ENCODE measurements around the gene COPS7A. TPM values are rescaled to one million over a fixed set of nuclear protein-coding genes. Genes with fewer than 3 reads are reported as not detected.

The COPS7A gene
- polyA plus RNA-seq, 3 donors: 70.1 to 77.1 (median 72.3) TPM

DNA sequence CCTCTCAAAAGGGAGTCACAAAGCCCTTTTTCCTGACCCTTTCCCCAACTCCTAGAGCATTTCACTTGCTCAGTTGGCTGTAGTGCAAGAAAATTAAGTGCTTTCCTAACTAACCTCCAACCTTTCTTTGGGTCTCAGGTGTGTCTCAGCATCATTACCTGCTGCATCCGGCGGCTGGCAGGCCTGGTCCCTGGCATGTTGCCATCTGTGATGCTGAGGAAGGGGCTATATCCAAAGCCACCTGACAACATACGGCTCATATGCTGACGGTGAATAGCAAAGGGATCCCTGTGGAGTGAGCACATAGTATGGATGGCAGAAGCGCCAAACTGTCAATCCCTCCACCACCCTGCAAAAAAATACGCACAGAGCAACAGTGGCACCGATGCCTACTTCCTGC lies 27.9 kb downstream of the COPS7A start:
- Histone ChIP-seq H3K27me3 (ENCODE audit: control insufficient read depth in 2 of 2, insufficient read depth in 2 of 2, low read length in 2 of 2) (no peaks in the 10 kb centered on the region), H3K9me3 (replicated peaks in 1 of 2; ENCODE audit: control insufficient read depth in 1 of 2, insufficient read depth in 1 of 2, low read length in 2 of 2) (no peaks in the 10 kb centered on the region), H4K20me1 (ENCODE audit: insufficient read depth, low read length) (no peaks in the 10 kb centered on the region), H3K27ac (ENCODE audit: low read depth in 1 of 2, low read length in 2 of 2) (peak overlapping the region in 1 of 2 donors; percentile 97), H3K79me2 (ENCODE audit: insufficient read depth, low read length) (peaks cover 18% of the 10 kb centered on the region), H3K4me3 (replicated peaks in 1 of 3; ENCODE audit: low read depth in 2 of 3, low read length in 3 of 3) (peak overlapping the region in 1 of 3 experiments; percentile 97), H3K4me1 (ENCODE audit: control insufficient read depth in 1 of 2, insufficient read depth in 2 of 2, low read length in 2 of 2) (peaks cover 25% of the 10 kb centered on the region in 2 donors), H2AFZ (ENCODE audit: insufficient read depth, low read depth, low read length, poor library complexity, severe bottlenecking) (no peak overlapping the region), H3K9ac (ENCODE audit: insufficient read depth, low read length, poor library complexity, severe bottlenecking) (peak overlapping the region; percentile 97), H3K36me3 (replicated peaks in 1 of 2; ENCODE audit: control insufficient read depth in 1 of 2, insufficient read depth in 2 of 2, low read length in 2 of 2) (peaks cover 43 to 53% of the 10 kb centered on the region in 2 donors), H3K4me2 (replicated peaks; ENCODE audit: extremely low read depth, low read length, poor library complexity, severe bottlenecking) (peak overlapping the region; percentile 99)
- H3K27me3 Mint-ChIP-seq (ENCODE audit: low read depth in 3 of 3): peaks cover 0 to 2% (median 0%) of the 10 kb centered on the region in 3 donors
- H3K4me3 Mint-ChIP-seq: peak overlapping the region; percentile 91 to 95
- WGBS (ENCODE audit: insufficient coverage): no CpG with 5 or more reads among the region's 7 CpGs
- no peak for TF ChIP-seq CTCF (IDR thresholded peaks at IDR 0.05)
- H3K27ac Mint-ChIP-seq: peak overlapping the region in 4 of 7 donors; percentile 2 to 100 (median 67)
- H3K4me1 Mint-ChIP-seq: peaks cover 33% of the 10 kb centered on the region
- no peak for DNase-seq
- H3K36me3 Mint-ChIP-seq: peaks cover 50 to 53% of the 10 kb centered on the region in 2 donors
- H3K9me3 Mint-ChIP-seq: no peaks in the 10 kb centered on the region
- intact Hi-C loops (cut with micrococcal nuclease): loop anchor here in 1 of 2 donors (5.0 kb wide), 1 partner anchor 41 kb away; no protein-coding TSS in a partner anchor

GRCh38 chr12:6752167-6752920 lies 28.5 kb downstream of the COPS7A start:
- H3K9ac ChIP-seq (ENCODE audit: insufficient read depth, low read length, poor library complexity, severe bottlenecking): peak overlapping the region; percentile 97
- H3K36me3 ChIP-seq (replicated peaks in 1 of 2; ENCODE audit: control insufficient read depth in 1 of 2, insufficient read depth in 2 of 2, low read length in 2 of 2): peaks cover 42 to 47% of the 10 kb centered on the region in 2 donors
- H3K4me1 ChIP-seq (ENCODE audit: control insufficient read depth in 1 of 2, insufficient read depth in 2 of 2, low read length in 2 of 2): peaks cover 25% of the 10 kb centered on the region in 2 donors
- Mint-ChIP-seq H3K4me1 (peaks cover 29% of the 10 kb centered on the region), H3K36me3 (peaks cover 44 to 47% of the 10 kb centered on the region in 2 donors), H3K27me3 (ENCODE audit: low read depth in 3 of 3) (peaks cover 2% of the 10 kb centered on the region in 3 donors), H3K4me3 (peak overlapping the region; percentile 91 to 95), H3K9me3 (no peaks in the 10 kb centered on the region), H3K27ac (peak overlapping the region; percentile 96 to 100 (median 99))
- peak overlapping the region; percentile 82 for H2AFZ ChIP-seq (ENCODE audit: insufficient read depth, low read depth, low read length, poor library complexity, severe bottlenecking)
- H3K4me3 ChIP-seq (replicated peaks in 1 of 3; ENCODE audit: low read depth in 2 of 3, low read length in 3 of 3): peak overlapping the region; percentile 89 to 97 (median 90)
- no peak for DNase-seq
- H3K27ac ChIP-seq (ENCODE audit: low read depth in 1 of 2, low read length in 2 of 2): peak overlapping the region; percentile 97 to 98
- H3K4me2 ChIP-seq (replicated peaks; ENCODE audit: extremely low read depth, low read length, poor library complexity, severe bottlenecking): peak overlapping the region; percentile 99
- intact Hi-C loops (cut with micrococcal nuclease): loop anchor here in 1 of 2 donors (5.0 kb wide), 1 partner anchor 40 kb away; no protein-coding TSS in a partner anchor
- peaks cover 18% of the 10 kb centered on the region for H3K79me2 ChIP-seq (ENCODE audit: insufficient read depth, low read length)
- H3K27me3 ChIP-seq (ENCODE audit: control insufficient read depth in 2 of 2, insufficient read depth in 2 of 2, low read length in 2 of 2): no peaks in the 10 kb centered on the region
- WGBS (ENCODE audit: insufficient coverage): 0% methylated on average over 18 of the region's 24 CpGs
- H4K20me1 ChIP-seq (ENCODE audit: insufficient read depth, low read length): no peaks in the 10 kb centered on the region
- no peak for TF ChIP-seq CTCF (IDR thresholded peaks at IDR 0.05)
- no peaks in the 10 kb centered on the region for H3K9me3 ChIP-seq (replicated peaks in 1 of 2; ENCODE audit: control insufficient read depth in 1 of 2, insufficient read depth in 1 of 2, low read length in 2 of 2)

Measured in CD14-positive monocyte (primary cell).